BLaER1 (cell line): ENCODE results near the gene CHRNG.

Source experiments
- H3K27ac ChIP-seq: shearing (Covaris generic); formaldehyde crosslinking; 2 replicates; pipeline ENCODE4 v1.8.1; 2022
- H3K27me3 ChIP-seq: shearing (Covaris generic); formaldehyde crosslinking; 2 replicates; pipeline ENCODE4 v1.8.1; 2022
- H3K36me3 ChIP-seq: shearing (Covaris generic); formaldehyde crosslinking; 2 replicates; pipeline ENCODE4 v1.8.1; 2022
- H3K4me1 ChIP-seq: shearing (Covaris generic); formaldehyde crosslinking; 2 replicates; pipeline ENCODE4 v1.8.1; 2022
- H3K4me2 ChIP-seq: shearing (Covaris generic); formaldehyde crosslinking; 2 replicates; pipeline ENCODE4 v1.8.1; 2022
- H3K4me3 ChIP-seq: shearing (Covaris generic); formaldehyde crosslinking; 2 replicates; pipeline ENCODE4 v1.8.1; 2022
- H3K9ac ChIP-seq: shearing (Covaris generic); formaldehyde crosslinking; 2 replicates; pipeline ENCODE4 v1.8.1; 2022
- H3K9me3 ChIP-seq: shearing (Covaris generic); formaldehyde crosslinking; 2 replicates; pipeline ENCODE4 v1.8.1; 2022
- H4K20me1 ChIP-seq: shearing (Covaris generic); formaldehyde crosslinking; 2 replicates; pipeline ENCODE4 v1.8.1; 2022
- Cebpa-rat ChIP-seq: shearing (Covaris generic); IDR thresholded peaks from 2 replicates; pipeline ENCODE4 v1.8.1; 2022

CHRNG gene

DNA sequence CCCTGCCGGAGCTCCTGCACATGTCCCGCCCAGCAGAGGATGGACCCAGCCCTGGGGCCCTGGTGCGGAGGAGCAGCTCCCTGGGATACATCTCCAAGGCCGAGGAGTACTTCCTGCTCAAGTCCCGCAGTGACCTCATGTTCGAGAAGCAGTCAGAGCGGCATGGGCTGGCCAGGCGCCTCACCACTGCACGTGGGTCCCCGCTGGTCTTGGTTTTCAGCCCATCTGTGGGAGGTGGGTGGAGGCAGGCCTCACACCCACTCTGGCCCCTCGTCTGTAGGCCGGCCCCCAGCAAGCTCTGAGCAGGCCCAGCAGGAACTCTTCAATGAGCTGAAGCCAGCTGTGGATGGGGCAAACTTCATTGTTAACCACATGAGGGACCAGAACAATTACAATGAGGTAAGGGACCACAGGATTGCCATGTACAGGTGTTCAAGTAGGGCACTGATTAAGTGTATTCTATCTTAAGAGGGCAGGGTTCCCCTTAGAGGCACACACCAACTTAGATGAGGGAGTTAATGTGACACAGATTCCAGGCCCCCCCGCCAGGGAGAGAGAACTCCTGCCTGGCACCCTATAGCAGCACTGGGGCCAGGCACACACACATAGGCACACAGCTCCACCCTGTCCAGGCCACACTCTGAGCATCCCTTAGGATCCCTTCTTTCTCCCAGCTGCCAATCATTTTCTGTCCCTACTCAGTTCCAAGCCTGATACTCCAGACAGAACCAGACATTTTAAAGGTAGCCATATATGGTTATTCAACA is 5.4 kb upstream of the CHRNG start:
- H3K9me3 ChIP-seq = peaks cover 8% of the 10 kb centered on the region
- TF ChIP-seq Cebpa-rat = no peak

DNA sequence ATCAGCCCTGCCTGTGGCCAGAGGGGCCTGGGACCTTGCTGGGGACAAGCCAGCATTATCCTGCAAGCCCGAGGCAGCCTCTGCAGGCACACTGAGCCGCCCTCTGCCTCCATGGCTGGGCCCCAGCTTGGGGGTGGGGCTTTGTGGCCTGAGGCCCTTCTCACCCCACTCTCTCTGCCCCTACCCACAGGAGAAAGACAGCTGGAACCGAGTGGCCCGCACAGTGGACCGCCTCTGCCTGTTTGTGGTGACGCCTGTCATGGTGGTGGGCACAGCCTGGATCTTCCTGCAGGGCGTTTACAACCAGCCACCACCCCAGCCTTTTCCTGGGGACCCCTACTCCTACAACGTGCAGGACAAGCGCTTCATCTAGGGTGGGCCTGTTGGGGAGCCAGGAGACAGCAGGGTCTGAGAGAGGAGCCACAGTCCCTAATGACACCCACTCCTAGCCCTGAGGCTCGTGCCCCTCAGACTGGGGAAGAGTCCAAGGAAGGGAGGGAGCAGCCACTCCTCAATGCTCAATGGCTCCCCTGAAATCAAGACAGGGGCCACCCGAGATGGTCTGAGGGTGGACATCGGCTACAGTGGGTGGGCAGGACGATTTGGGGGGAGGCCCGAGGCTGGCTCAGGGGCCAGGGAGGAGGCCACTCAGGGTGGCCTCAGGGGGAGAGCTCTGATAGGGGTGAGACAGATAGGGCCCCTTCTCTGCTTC is 4.4 kb upstream of the CHRNG start:
- no peak for TF ChIP-seq Cebpa-rat
- H3K9ac ChIP-seq = no peak overlapping the region
- peaks cover 66% of the 10 kb centered on the region for H3K4me1 ChIP-seq
- H3K36me3 ChIP-seq = no peaks in the 10 kb centered on the region
- H3K27me3 ChIP-seq = no peaks in the 10 kb centered on the region
- peak overlapping the region; percentile 28; the same call in 1 of the 2 replicates for H3K27ac ChIP-seq
- no peaks in the 10 kb centered on the region for H4K20me1 ChIP-seq
- peaks cover 8% of the 10 kb centered on the region for H3K9me3 ChIP-seq
- H3K4me2 ChIP-seq = peak overlapping the region; percentile 36
- H3K4me3 ChIP-seq = no peak overlapping the region

More for the DNA sequence above, 5.4 kb upstream of the CHRNG start:
- Histone ChIP-seq H3K36me3 (no peaks in the 10 kb centered on the region), H3K27ac (peak overlapping the region; percentile 28; the same call in 1 of the 2 replicates), H3K9ac (no peak overlapping the region), H3K4me1 (peaks cover 68% of the 10 kb centered on the region), H3K4me2 (0 out of 2 replicates have a peak overlapping the region, but pooled peaks have one; percentile 21), H3K27me3 (no peaks in the 10 kb centered on the region), H3K4me3 (no peak overlapping the region), H4K20me1 (no peaks in the 10 kb centered on the region)

DNA sequence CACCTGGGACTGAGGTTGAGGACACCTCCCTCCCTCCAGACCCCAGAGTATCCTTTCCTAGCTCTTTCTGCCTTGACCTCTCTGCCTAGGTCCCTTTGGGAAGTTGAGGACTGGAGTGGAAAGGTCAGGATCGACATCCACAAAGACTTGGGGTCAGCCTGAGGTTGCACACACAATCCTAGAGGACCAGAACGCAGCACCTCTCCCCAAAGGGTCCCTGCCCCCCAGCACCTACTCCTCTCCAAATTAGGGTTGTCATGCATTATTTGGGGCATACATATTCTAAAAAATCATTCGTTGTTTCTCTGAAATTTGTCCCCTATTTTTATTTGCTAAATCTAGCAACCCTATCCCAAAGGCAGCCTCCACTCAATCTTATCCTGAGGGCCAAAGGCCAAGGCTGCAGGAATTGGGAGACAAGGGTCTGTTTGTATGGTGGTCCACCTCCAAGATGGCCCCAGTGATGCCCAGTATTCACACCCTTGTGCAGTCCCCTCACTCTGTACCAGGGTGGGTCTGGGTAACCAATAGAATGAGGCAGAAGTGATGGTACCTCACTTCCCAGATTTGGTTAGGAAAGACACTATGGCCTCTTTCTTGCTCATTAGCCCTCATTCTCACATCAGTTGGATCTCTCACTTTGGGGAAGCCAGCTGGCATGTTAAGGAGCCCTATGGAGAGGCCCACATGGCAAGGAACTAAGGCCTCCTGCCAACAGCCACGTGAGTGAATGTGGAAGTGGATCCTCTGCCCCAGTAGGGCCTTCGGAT is 3.5 kb upstream of the CHRNG start:
- Histone ChIP-seq H3K4me3 (no peak overlapping the region), H3K27ac (no peak overlapping the region), H3K36me3 (no peaks in the 10 kb centered on the region), H3K27me3 (no peaks in the 10 kb centered on the region), H3K4me1 (peaks cover 57% of the 10 kb centered on the region), H3K4me2 (no peak overlapping the region), H4K20me1 (no peaks in the 10 kb centered on the region), H3K9me3 (peaks cover 8% of the 10 kb centered on the region), H3K9ac (no peak overlapping the region)
- TF ChIP-seq Cebpa-rat = no peak

DNA sequence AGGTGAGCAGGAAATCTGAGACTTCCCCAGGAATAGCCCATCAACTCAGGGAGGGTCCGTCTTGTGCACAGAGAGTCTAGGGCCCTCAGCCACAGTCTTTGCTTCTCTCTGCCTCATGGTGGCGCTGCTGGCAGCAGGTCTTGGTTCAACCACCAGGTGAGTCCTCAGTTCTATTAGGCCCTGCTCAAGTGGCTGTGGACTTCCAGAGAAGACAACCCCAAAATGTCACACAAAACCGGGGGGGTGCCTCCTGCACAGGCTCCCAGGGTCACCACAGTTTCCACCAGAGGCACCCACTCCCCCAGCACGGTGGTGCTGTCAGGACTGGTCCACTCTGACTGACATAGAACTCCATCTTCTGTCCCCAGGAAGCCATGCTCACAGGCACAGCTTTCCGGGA is 2.4 kb upstream of the CHRNG start:
- no peak overlapping the region for H3K4me3 ChIP-seq
- peaks cover 56% of the 10 kb centered on the region for H3K4me1 ChIP-seq
- H3K4me2 ChIP-seq = no peak overlapping the region
- TF ChIP-seq Cebpa-rat = no peak
- H3K27me3 ChIP-seq = no peaks in the 10 kb centered on the region
- no peak overlapping the region for H3K27ac ChIP-seq
- H3K9me3 ChIP-seq = peaks cover 8% of the 10 kb centered on the region
- no peaks in the 10 kb centered on the region for H3K36me3 ChIP-seq
- no peaks in the 10 kb centered on the region for H4K20me1 ChIP-seq
- H3K9ac ChIP-seq = no peak overlapping the region

DNA sequence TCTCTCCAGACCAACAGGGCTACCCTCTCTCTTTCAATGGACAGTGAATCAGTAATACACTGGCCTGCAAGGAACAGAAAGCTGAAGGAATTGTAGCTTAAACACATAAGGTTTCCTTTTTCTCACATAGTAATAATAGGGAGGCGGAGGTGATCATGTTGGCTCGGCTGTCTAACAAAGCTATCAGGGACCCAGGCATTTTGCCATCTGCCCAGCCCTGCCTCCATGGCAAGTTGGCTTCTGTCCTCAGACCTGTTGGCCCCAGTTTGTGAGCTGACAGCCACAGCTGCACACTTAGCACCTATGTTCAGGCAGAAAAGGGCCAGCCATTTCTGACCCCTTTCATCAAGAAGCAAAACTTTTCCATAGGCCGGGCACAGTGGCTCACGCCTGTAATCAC is 2.0 kb upstream of the CHRNG start:
- H3K4me1 ChIP-seq = peaks cover 52% of the 10 kb centered on the region
- peaks cover 2% of the 10 kb centered on the region for H4K20me1 ChIP-seq
- H3K4me2 ChIP-seq = no peak overlapping the region
- H3K9me3 ChIP-seq = peaks cover 8% of the 10 kb centered on the region
- no peak overlapping the region for H3K4me3 ChIP-seq
- H3K27me3 ChIP-seq = no peaks in the 10 kb centered on the region
- no peaks in the 10 kb centered on the region for H3K36me3 ChIP-seq
- H3K9ac ChIP-seq = no peak overlapping the region
- H3K27ac ChIP-seq = no peak overlapping the region
- TF ChIP-seq Cebpa-rat = no peak

DNA sequence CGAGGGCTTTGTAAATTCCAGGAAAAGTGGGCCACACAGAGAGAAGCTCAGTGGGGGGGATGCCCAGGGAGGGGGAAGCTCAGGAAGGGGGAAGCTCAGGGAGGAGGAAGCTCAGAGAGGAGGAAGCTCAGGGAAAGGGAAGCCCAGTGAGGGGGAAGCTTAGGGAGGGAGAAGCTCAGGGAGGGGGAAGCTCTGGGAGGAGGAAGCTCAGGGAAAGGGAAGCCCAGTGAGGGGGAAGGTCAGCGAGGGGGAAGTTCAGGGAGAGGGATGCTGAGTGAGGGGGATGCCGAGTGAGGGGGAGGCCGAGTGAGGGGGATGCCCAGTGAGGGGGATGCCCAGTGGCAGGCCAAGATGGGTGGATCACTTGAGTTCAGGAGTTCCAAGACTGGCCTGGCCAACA is 821 bp upstream of the CHRNG start:
- H4K20me1 ChIP-seq = peaks cover 14% of the 10 kb centered on the region
- peaks cover 10% of the 10 kb centered on the region; the same call in 1 of the 2 replicates for H3K36me3 ChIP-seq
- no peak for TF ChIP-seq Cebpa-rat
- peaks cover 40% of the 10 kb centered on the region for H3K4me1 ChIP-seq
- no peak overlapping the region for H3K27ac ChIP-seq
- no peak overlapping the region for H3K9ac ChIP-seq
- no peak overlapping the region for H3K4me3 ChIP-seq
- H3K4me2 ChIP-seq = peak overlapping the region; percentile 37; the same call in 1 of the 2 replicates
- H3K9me3 ChIP-seq = peaks cover 8% of the 10 kb centered on the region
- H3K27me3 ChIP-seq = no peaks in the 10 kb centered on the region

DNA sequence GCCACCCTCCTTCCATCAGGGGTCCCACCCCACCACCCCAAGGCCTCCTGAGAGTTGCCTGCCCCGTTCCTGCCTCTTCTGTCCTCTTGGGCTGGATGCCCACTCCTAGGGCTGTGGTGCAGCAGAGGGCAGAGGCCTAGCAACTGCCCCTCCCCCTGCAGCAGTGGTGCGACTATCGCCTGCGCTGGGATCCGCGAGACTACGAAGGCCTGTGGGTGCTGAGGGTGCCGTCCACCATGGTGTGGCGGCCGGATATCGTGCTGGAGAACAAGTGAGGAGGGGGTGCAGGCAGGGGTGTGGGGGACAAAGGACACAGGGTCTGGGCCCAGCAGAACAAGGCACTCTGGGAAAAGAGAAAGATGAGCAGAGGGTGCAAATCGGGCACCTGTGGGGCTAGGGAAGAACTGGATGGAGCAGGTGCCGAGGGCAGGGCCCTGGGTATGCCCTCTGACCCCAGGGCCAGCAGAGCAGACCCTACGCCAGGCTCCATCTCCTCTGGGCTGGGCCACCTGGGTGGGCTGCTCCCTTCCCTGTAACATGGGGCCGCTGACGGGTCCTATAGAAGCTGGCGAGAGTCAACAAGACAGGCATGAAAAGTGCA is 1.0 kb downstream of the CHRNG start:
- Histone ChIP-seq H3K4me2 (no peak overlapping the region), H3K27ac (no peak overlapping the region), H3K36me3 (peaks cover 29% of the 10 kb centered on the region), H3K4me1 (peaks cover 29% of the 10 kb centered on the region), H3K9me3 (peaks cover 8% of the 10 kb centered on the region), H3K4me3 (no peak overlapping the region), H4K20me1 (peaks cover 32% of the 10 kb centered on the region), H3K27me3 (no peaks in the 10 kb centered on the region), H3K9ac (no peak overlapping the region)
- no peak for TF ChIP-seq Cebpa-rat

DNA sequence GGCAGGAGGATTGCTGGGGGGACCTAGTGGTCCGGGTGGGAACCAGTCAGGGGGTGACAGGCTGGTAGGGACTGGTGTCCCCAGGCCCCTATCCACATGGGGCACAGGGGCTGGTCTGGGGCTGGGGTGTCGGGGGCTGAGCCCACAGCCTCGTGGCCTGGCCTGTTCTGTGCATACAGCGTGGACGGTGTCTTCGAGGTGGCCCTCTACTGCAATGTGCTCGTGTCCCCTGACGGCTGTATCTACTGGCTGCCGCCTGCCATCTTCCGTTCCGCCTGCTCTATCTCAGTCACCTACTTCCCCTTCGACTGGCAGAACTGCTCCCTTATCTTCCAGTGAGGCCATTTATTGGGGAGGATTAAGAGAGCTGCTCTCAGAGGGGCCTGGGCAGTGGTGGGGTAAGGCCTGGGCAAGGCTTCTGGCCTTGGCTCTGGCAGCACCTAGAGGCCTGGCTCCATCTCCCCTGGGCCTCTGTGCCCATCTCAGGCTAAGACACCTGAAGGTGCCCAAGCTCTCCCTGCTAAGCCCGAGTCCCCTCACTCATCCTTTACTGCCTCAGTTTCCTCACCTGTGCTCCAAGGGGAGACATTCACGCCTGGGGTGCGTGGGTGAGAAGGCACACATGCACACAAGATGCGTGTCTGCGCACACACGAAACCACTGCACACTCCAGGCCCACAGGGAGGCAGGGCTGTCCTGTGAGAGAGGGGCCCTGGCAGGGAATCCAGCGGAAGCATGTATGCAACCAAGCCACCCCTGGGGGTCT is 1.9 kb downstream of the CHRNG start:
- H3K9ac ChIP-seq = no peak overlapping the region
- H3K27me3 ChIP-seq = no peaks in the 10 kb centered on the region
- H3K27ac ChIP-seq = 0 out of 2 replicates have a peak overlapping the region, but pooled peaks have one; percentile 30
- peaks cover 35% of the 10 kb centered on the region for H3K36me3 ChIP-seq
- peaks cover 1% of the 10 kb centered on the region for H3K9me3 ChIP-seq
- H3K4me1 ChIP-seq = peaks cover 38% of the 10 kb centered on the region
- H3K4me3 ChIP-seq = no peak overlapping the region
- no peak for TF ChIP-seq Cebpa-rat
- H3K4me2 ChIP-seq = peak overlapping the region; percentile 39
- H4K20me1 ChIP-seq = peaks cover 41% of the 10 kb centered on the region
